Stimulated activated naive CD8-positive, alpha-beta T cell treated with anti-CD3 and anti-CD28 coated beads, Interleukin-15, Interleukin-2, amounts not matched to agents 100 U/mL and 50 U/mL, for 24 hours (primary cell): ENCODE results near the gene MEIOB.
A peak's percentile ranks its signal among the peaks of the same experiment; 100 is the strongest.

Source experiments
- ATAC-seq: fragments of 150-1000 bp; cut with Tn5 transposase; one replicate; pipeline ENCODE4 v1.10.0; 2021
- DNase-seq: peaks from one replicate; pipeline ENCODE4 v3.0.0; 2021

The MEIOB gene

GRCh38 chr16:1828645-1829410 lies 43.1 kb downstream of the MEIOB start:
- ATAC-seq (no peak), DNase-seq (no peak)

DNA sequence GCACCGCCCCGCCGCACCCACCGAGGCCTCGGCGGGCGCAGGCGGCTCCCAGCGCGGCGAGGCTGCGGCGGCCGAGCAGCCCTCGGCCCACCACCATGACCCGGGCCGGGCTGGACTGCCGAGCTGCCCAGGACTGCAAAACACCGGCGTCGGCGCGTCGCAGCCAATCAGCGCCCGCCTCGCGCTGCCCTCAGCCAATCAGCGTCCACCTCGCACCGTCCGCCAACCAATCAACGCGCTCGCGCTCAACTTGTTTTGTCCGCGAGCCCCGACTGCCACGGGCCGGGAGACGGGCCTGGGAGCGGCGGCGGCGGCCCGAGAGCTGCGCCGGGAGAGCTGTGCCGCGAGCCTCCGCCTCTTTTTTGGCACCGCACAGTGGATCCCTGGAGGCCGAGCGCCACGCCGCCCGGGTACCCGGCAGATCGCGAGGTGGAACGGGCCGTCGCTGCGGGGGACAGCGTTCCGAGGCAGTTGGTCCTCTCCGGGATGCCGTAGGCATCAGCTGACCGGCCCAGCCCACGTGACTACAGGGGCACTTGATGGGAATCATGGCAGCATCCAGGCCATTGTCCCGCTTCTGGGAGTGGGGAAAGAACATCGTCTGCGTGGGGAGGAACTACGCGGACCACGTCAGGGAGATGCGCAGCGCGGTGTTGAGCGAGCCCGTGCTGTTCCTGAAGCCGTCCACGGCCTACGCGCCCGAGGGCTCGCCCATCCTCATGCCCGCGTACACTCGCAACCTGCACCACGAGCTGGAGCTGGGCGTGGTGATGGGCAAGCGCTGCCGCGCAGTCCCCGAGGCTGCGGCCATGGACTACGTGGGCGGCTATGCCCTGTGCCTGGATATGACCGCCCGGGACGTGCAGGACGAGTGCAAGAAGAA lies 45.0 kb downstream of the MEIOB start, which contains the start of the genes FAHD1 and HAGH:
TSS of gene FAHD1 (plus strand) at position 516 of the 883 bp plus-strand sequence. CDS start at position 549, 33 bp downstream.
TSS of gene HAGH (minus strand) at position 135 of the 883 bp plus-strand sequence. CDS start at position 97, 38 bp downstream.
- peak; percentile 88 for ATAC-seq

DNA sequence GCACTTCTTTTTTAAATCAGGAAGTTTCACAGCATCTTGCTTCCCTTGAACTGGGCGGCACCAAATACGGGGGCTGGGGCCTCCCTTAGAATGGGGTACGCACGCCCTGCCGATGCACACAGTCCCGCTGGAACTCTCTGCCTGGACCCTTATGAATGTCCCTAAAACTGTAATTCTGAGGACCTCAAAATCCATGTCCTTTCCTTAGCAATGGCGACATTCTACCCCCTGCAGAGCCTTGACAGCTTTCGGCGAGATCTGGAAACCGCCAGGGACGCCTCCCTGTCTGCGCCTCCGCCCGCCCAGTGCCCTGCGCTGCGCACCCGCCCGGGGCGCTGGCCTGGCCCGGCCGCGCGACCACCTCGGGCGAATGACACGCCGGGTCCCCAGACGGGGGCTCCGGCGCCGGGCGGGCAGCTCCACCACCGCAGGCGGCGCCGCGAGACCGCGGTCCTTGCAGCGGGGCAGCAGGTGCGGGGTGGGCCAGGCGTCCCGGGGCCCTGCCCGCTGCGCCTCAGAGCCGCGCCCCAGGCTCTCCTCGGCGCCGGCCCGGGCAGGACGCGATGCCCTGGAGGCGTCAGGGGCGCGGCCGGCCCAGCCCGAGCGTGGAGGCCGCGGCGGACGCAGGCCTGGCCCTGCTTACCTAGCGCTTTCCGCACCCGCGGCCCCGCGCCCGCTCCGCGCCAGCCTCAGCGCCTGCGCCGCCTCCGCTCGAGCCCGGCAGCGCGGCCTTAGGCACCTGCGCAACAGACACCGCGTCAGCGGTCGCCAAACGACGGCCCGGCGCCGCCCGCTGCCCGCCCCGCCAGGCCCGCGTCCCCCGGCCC lies 45.9 kb downstream of the MEIOB start:
- peak; percentile 62 for DNase-seq
- peak; percentile 77 for ATAC-seq

More for the DNA sequence above, 45.0 kb downstream of the MEIOB start, which contains the start of the genes FAHD1 and HAGH:
- peak; percentile 91 for DNase-seq

GRCh38 chr16:1825381-1825863 lies 46.5 kb downstream of the MEIOB start:
- no peak for ATAC-seq
- no peak for DNase-seq

DNA sequence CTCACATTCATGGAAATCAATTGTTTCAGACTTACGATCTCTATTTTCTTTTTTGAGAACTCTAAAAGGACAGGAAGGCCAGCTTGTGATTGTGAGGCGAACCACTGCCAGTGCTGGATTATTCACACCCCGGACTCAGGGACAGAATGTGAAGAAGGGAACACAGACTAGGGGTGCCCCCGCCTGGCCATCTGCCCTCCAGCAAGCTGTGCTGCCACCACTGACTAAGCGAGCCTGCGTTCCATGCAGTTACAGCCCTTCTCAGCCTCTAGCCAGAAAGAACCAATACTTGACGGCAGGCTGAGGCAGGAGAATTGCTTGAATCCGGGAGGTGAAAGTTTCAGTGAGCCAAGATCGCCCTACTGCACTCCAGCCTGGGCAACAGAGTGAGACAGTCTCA lies 48.1 kb downstream of the MEIOB start:
- ATAC-seq (no peak), DNase-seq (peak; percentile 28)

DNA sequence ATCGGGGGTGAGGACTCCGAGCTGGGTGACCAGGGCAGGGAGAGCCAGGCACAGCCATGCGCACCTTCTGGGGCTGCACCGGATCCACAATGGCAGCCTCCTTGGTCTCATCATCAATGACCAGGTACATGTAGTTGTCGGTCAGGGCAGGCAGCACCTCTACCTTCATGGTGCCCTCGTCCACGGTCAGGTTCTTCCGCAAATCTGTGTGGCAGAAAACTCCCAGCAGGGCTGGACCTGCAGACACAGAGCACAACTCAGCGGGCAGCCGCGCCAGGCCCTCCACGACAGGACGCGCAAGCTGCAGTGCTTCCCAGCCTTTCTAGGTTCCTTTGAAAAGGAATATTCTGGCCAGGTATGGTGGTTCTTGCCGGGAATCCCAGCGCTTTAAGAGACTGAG lies 49.2 kb downstream of the MEIOB start:
- ATAC-seq (no peak), DNase-seq (no peak)

DNA sequence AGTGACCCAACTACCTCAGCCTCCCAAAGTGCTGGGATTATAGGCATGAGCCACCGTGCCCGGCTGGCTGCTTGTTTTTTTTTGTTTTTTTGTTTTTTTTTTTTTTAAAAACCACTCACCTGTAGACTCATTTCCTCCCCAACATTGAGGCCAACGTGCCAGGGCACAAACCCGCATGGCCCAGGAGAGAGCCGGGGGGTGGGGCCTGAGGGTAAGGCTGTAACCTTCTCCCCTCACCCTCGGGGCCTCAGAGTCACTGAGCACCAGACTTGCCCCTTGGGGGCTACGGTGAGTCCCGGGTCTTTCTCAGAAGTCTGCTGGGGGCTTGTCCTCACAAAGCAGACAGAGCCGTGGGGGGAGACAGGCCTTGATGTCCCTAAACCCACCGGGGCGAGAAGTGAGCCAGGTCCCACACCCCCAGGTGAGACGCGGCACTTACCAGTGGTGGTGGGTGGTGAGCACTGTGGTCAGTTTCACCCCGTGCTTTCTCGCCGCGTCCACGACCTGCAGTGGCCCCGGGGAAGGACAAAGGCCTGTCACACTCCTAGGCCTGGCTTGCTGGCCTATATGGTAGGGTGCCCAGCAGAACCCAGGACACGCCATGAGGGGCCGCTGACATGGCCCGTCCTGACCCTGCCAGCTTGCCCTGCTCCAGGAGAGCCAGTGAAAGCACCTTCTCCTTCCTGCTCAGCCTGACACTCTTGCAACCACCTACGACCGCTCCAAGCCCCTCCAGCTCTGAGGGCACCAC lies 49.9 kb downstream of the MEIOB start:
- DNase-seq (no peak), ATAC-seq (no peak)

GRCh38 chr16:1820946-1821290 lies 51.0 kb downstream of the MEIOB start:
- no peak for ATAC-seq

GRCh38 chr16:1820096-1820945 lies 51.6 kb downstream of the MEIOB start:
- DNase-seq (no peak), ATAC-seq (no peak)

More at GRCh38 chr16:1820946-1821290, 51.0 kb downstream of the MEIOB start:
- no peak for DNase-seq

- DNase-seq (no peak), ATAC-seq (no peak)
Observed at GRCh38 chr16:1819611-1820010, 52.4 kb downstream of the MEIOB start.

- DNase-seq: no peak
- no peak for ATAC-seq
Observed at GRCh38 chr16:1818873-1819525, 53.0 kb downstream of the MEIOB start.

GRCh38 chr16:1818204-1818872 lies 53.6 kb downstream of the MEIOB start:
- ATAC-seq: no peak
- DNase-seq: no peak

DNA sequence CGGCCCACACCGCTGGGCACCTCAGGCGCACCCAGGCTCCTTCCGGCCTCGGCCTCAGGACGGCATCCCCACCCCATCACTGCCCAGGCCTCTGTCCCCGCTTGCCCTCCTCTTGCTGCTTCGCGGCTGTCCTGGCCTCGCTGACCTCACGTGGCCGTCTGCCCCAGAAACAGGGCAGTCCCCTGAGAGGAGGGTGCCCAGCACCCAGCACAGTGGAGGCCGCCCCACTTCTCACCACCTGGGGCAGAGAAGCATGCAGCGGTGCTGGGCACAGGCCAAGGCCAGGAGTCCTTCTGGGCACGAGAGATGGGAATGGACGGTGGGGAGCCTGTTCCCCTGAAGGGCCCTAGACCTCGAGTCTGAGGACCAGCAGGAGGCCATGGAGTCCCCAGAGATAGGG lies 54.2 kb downstream of the MEIOB start:
- DNase-seq: no peak
- ATAC-seq: no peak

GRCh38 chr16:1817276-1817589 lies 54.7 kb downstream of the MEIOB start:
- ATAC-seq (no peak), DNase-seq (no peak)

DNA sequence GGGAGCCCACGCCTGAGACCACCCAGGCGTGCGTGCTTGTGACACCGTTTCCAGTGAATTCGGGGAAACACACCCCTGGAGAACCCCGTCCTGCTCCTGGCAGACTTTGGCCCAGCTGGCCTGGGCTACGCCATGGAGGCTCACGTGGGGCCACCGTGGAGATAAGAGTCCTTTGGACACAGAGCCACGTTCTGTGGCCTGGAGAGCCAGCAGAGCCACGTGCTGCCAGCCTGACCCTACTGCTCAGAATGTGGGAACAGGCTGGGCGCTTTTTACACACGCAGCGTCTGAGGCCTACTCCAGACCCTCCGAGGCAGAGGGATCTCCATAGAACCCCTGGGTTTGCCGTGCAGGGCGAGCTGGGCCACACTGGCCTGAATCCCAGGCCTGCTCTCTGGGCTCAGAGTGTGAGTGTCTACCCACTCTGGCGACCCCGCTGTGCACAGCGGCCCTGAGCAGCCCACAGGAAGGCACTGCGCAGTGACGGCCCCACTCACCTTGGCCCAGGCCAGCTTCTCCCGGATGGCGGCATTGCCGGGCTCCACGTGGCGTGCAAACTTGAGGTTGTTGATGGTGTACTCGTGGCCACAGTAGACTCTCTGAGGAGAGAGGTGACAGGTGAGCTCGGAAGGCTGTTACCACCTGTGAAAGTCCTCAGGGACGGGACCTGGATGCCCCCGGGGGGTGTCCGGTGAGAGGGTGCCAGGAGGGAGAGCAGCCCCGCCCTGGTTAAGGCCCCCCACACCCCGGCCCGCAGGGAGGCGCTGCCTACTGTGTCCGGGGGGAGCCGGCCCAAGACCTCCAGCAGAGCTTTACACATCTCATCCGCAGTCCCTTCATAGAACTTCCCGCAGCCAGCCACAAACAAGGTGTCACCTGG lies 55.3 kb downstream of the MEIOB start:
- no peak for DNase-seq
- ATAC-seq: no peak

GRCh38 chr16:1815461-1815860 lies 56.5 kb downstream of the MEIOB start:
- ATAC-seq (no peak), DNase-seq (no peak)

GRCh38 chr16:1812732-1813163 lies 59.2 kb downstream of the MEIOB start:
- DNase-seq: peak; percentile 67

DNA sequence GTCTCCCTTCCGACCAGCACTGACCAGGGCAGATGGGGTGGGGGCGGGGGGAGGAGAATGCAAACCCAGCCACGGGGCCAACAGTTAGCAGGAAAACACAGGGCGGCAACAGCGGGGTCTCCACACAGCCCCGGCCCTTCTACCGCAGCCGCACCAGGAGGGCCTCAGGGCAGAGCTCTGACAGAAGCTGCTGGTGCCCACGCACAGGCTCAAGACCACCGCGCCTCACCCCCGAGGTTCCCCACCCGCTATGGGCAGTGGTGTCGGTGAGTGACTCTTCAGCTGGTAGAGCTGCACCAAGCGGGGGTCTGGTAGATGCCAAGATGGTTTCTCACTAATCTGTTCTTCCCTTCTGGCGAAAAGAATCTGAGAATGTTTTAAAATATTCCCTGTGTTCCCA lies 61.4 kb downstream of the MEIOB start:
- ATAC-seq (no peak), DNase-seq (no peak)

More at GRCh38 chr16:1812732-1813163, 59.2 kb downstream of the MEIOB start:
- ATAC-seq: peak; percentile 75
